ENCODE results near the gene SPAG17. TPM values are rescaled to one million over a fixed set of nuclear protein-coding genes. Genes with fewer than 3 reads are reported as not detected.

The SPAG17 gene
- not detected for total RNA-seq

- no peak within 1 kb of the TSS for H3K9ac ChIP-seq (ENCODE audit: low read depth in 2 of 2, low read length in 2 of 2)
- no peak within 1 kb of the TSS for H3K27ac ChIP-seq
- peak within 1 kb of the TSS; percentile 26 for H3K4me3 ChIP-seq
- no peaks in the 10 kb centered on the region for H3K4me1 ChIP-seq
- DNase-seq, result peak; percentile 80
- no peaks in the 10 kb centered on the region for H3K36me3 ChIP-seq
- no peak for TF ChIP-seq CTCF (IDR thresholded peaks at IDR 0.05)
- no peaks in the 10 kb centered on the region for H3K27me3 ChIP-seq
- H3K9me3 ChIP-seq, result no peaks in the 10 kb centered on the region
- intact Hi-C loops (cut with DNase I), result no loop called here
Observed at GRCh38 chr1:118185084-118185832, at the start of gene SPAG17. SPAG17 (minus strand) TSS chr1:118185228; CDS start chr1:118185157, 71 bp downstream.

- no peak overlapping the region for H3K27ac ChIP-seq
- no peak for TF ChIP-seq CTCF (IDR thresholded peaks at IDR 0.05)
- no peaks in the 10 kb centered on the region for H3K27me3 ChIP-seq
- H3K4me3 ChIP-seq, result no peak overlapping the region
- intact Hi-C loops (cut with DNase I), result no loop called here
- no peaks in the 10 kb centered on the region for H3K36me3 ChIP-seq
- DNase-seq, result no peak
- no peak overlapping the region for H3K9ac ChIP-seq (ENCODE audit: low read depth in 2 of 2, low read length in 2 of 2)
- H3K9me3 ChIP-seq, result no peaks in the 10 kb centered on the region
- H3K4me1 ChIP-seq, result no peaks in the 10 kb centered on the region
Observed at GRCh38 chr1:118225471-118225870, 40.4 kb upstream of the SPAG17 start.

GRCh38 chr1:118223426-118223825, 38.4 kb upstream of the SPAG17 start:
- Histone ChIP-seq H3K4me1 (no peaks in the 10 kb centered on the region), H3K4me3 (no peak overlapping the region), H3K36me3 (no peaks in the 10 kb centered on the region), H3K9ac (ENCODE audit: low read depth in 2 of 2, low read length in 2 of 2) (no peak overlapping the region), H3K27me3 (no peaks in the 10 kb centered on the region), H3K9me3 (no peaks in the 10 kb centered on the region), H3K27ac (no peak overlapping the region)
- TF ChIP-seq CTCF (IDR thresholded peaks at IDR 0.05), result no peak
- no peak for DNase-seq
- intact Hi-C loops (cut with DNase I), result no loop called here

GRCh38 chr1:118219438-118219837, 34.4 kb upstream of the SPAG17 start:
- H3K27ac ChIP-seq, result no peak overlapping the region
- intact Hi-C loops (cut with DNase I), result no loop called here
- no peaks in the 10 kb centered on the region for H3K4me1 ChIP-seq
- no peak for DNase-seq
- no peaks in the 10 kb centered on the region for H3K36me3 ChIP-seq
- H3K9ac ChIP-seq (ENCODE audit: low read depth in 2 of 2, low read length in 2 of 2), result no peak overlapping the region
- TF ChIP-seq CTCF (IDR thresholded peaks at IDR 0.05), result no peak
- no peak overlapping the region for H3K4me3 ChIP-seq
- H3K27me3 ChIP-seq, result no peaks in the 10 kb centered on the region
- H3K9me3 ChIP-seq, result no peaks in the 10 kb centered on the region

- intact Hi-C loops (cut with DNase I), result no loop called here
Observed at GRCh38 chr1:118217141-118217838, 32.3 kb upstream of the SPAG17 start.

More at GRCh38 chr1:118217141-118217838, 32.3 kb upstream of the SPAG17 start:
- Histone ChIP-seq H3K27ac (no peak overlapping the region), H3K9ac (ENCODE audit: low read depth in 2 of 2, low read length in 2 of 2) (no peak overlapping the region), H3K4me1 (no peaks in the 10 kb centered on the region), H3K36me3 (no peaks in the 10 kb centered on the region), H3K4me3 (no peak overlapping the region), H3K9me3 (no peaks in the 10 kb centered on the region), H3K27me3 (no peaks in the 10 kb centered on the region)
- no peak for DNase-seq
- TF ChIP-seq CTCF (IDR thresholded peaks at IDR 0.05), result no peak

Measured in colonic mucosa (tissue), 4 donors.